ENCODE data around the gene COL4A2. TPM values are rescaled to one million over a fixed set of nuclear protein-coding genes. Genes with fewer than 3 reads are reported as not detected.
A peak's percentile ranks its signal among the peaks of the same experiment; 100 is the strongest.

The COL4A2 gene
- total RNA-seq, 1 donor from 2014 or later = 180 TPM

DNA sequence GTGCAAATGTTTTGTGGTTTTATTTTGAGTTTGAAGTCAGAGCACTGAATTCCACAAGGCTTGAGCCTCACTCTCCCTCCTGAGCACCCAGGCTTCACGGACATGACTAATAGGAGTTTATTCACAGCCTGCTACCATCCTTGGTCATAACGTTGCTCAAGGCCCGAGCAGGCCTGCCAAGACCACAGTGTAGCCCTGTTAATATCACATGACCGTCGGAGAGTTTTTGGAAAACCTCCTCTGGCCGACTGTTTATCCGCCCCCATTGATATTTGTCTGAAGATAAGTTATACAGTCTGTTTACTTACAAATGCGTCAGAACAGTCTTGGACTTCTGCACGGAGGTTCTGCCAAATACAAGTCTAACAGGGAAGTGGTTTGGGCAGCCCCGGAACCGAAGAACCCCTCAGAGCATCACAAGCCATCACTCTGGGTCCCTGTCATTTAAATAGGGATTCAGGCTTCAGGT, 89.9 kb downstream of the COL4A2 start:
- Histone ChIP-seq H3K27me3 (no peaks in the 10 kb centered on the region), H3K36me3 (no peaks in the 10 kb centered on the region), H3K4me3 (peak overlapping the region; percentile 19 to 30), H3K4me1 (peaks cover 44% of the 10 kb centered on the region), H3K27ac (peak overlapping the region; percentile 89), H3K9me3 (no peaks in the 10 kb centered on the region)
- peak; percentile 37 to 89 for TF ChIP-seq POLR2AphosphoS5 (IDR thresholded peaks at IDR 0.05; ENCODE audit: insufficient read depth in 1 of 2, low read depth in 1 of 2)
- TF ChIP-seq POLR2A (IDR thresholded peaks at IDR 0.05) = no peak
- TF ChIP-seq, protein P1, sequence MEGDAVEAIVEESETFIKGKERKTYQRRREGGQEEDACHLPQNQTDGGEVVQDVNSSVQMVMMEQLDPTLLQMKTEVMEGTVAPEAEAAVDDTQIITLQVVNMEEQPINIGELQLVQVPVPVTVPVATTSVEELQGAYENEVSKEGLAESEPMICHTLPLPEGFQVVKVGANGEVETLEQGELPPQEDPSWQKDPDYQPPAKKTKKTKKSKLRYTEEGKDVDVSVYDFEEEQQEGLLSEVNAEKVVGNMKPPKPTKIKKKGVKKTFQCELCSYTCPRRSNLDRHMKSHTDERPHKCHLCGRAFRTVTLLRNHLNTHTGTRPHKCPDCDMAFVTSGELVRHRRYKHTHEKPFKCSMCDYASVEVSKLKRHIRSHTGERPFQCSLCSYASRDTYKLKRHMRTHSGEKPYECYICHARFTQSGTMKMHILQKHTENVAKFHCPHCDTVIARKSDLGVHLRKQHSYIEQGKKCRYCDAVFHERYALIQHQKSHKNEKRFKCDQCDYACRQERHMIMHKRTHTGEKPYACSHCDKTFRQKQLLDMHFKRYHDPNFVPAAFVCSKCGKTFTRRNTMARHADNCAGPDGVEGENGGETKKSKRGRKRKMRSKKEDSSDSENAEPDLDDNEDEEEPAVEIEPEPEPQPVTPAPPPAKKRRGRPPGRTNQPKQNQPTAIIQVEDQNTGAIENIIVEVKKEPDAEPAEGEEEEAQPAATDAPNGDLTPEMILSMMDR (IDR thresholded peaks at IDR 0.05) = no peak
- intact Hi-C loops (cut with DNase I) = loop anchor here (5.0 kb wide), 1 partner anchor 90 kb away; the partner anchor contains the start of genes COL4A1 and COL4A2
- peak in 1 of 2 donors; percentile 99 for DNase-seq (ENCODE audit: extremely low spot score in 2 of 2)

- H3K27ac ChIP-seq = peak overlapping the region; percentile 89
- DNase-seq (ENCODE audit: extremely low spot score in 2 of 2) = no peak
- TF ChIP-seq, protein P1 (IDR thresholded peaks at IDR 0.05) = no peak
- no peak for TF ChIP-seq POLR2AphosphoS5 (IDR thresholded peaks at IDR 0.05; ENCODE audit: insufficient read depth in 1 of 2, low read depth in 1 of 2)
- TF ChIP-seq POLR2A (IDR thresholded peaks at IDR 0.05) = no peak
- intact Hi-C loops (cut with DNase I) = loop anchor here (5.0 kb wide), 1 partner anchor 90 kb away; the partner anchor contains the start of genes COL4A1 and COL4A2
- no peaks in the 10 kb centered on the region for H3K36me3 ChIP-seq
- no peaks in the 10 kb centered on the region for H3K27me3 ChIP-seq
- no peaks in the 10 kb centered on the region for H3K9me3 ChIP-seq
- peak overlapping the region; percentile 19 to 30 for H3K4me3 ChIP-seq
- peaks cover 38% of the 10 kb centered on the region for H3K4me1 ChIP-seq
Measured at GRCh38 chr13:110397436-110398115, 90.5 kb downstream of the COL4A2 start.

GRCh38 chr13:110398564-110399507, 91.8 kb downstream of the COL4A2 start:
- intact Hi-C loops (cut with DNase I) = loop anchor here (5.0 kb wide), 1 partner anchor 92 kb away; the partner anchor contains the start of genes COL4A1 and COL4A2
- no peak for TF ChIP-seq POLR2AphosphoS5 (IDR thresholded peaks at IDR 0.05; ENCODE audit: insufficient read depth in 1 of 2, low read depth in 1 of 2)
- TF ChIP-seq, protein P1 (IDR thresholded peaks at IDR 0.05) = no peak
- no peak for TF ChIP-seq POLR2A (IDR thresholded peaks at IDR 0.05)
- no peaks in the 10 kb centered on the region for H3K27me3 ChIP-seq
- H3K27ac ChIP-seq = peak overlapping the region; percentile 89
- no peak for DNase-seq (ENCODE audit: extremely low spot score in 2 of 2)
- H3K9me3 ChIP-seq = no peaks in the 10 kb centered on the region
- H3K4me3 ChIP-seq = no peak overlapping the region
- H3K4me1 ChIP-seq = peaks cover 43% of the 10 kb centered on the region
- H3K36me3 ChIP-seq = no peaks in the 10 kb centered on the region

GRCh38 chr13:110399801-110400200, 92.7 kb downstream of the COL4A2 start:
- no peak for DNase-seq (ENCODE audit: extremely low spot score in 2 of 2)
- Histone ChIP-seq H3K9me3 (no peaks in the 10 kb centered on the region), H3K27ac (no peak overlapping the region), H3K36me3 (no peaks in the 10 kb centered on the region), H3K4me3 (no peak overlapping the region), H3K27me3 (no peaks in the 10 kb centered on the region), H3K4me1 (peaks cover 38% of the 10 kb centered on the region)
- TF ChIP-seq, protein P1 (IDR thresholded peaks at IDR 0.05) = no peak
- no peak for TF ChIP-seq POLR2A (IDR thresholded peaks at IDR 0.05)
- no peak for TF ChIP-seq POLR2AphosphoS5 (IDR thresholded peaks at IDR 0.05; ENCODE audit: insufficient read depth in 1 of 2, low read depth in 1 of 2)
- intact Hi-C loops (cut with DNase I) = loop anchor here (5.0 kb wide), 1 partner anchor 92 kb away; the partner anchor contains the start of genes COL4A1 and COL4A2

Data from vagina (tissue), 2 donors.